GM23338 (cell line): ENCODE data around the gene ZNF451. TPM values are rescaled to one million over a fixed set of nuclear protein-coding genes. Genes with fewer than 3 reads are reported as not detected.
"Not testable (repeated sequence)": the region's sequence is repeated elsewhere in the genome, so short reads cannot be mapped to it uniquely, and the experiment has no call there.

Experiments
- ATAC-seq: fragments of 200-7000 bp; cut with Tn5 transposase; 3 replicates; pipeline ENCODE4 v1.9.1; 2020
- DNase-seq: peaks from one replicate; pipeline ENCODE4 v3.0.0-alpha.2; 2015; ENCODE audit warnings: low spot score
- H2AFZ ChIP-seq: fragments of 200-600 bp; sonication (generic); 2 replicates; pipeline ENCODE4 v1.8.0; 2016; ENCODE audit warnings: antibody characterized with exemption, mild to moderate bottlenecking, moderate library complexity
- H3F3A ChIP-seq: fragments of 200-600 bp; sonication (generic); replicated peaks from 2 replicates; pipeline ENCODE4 v1.8.0; 2017; ENCODE audit warnings: antibody characterized with exemption, mixed run types, low read depth
- H3K27ac ChIP-seq: fragments of 200-600 bp; sonication (generic); 2 replicates; pipeline ENCODE4 v1.6.1; 2016; ENCODE audit warnings: low read depth
- H3K27me3 ChIP-seq: fragments of 200-600 bp; sonication (generic); 2 replicates; pipeline ENCODE4 v1.8.0; 2016; ENCODE audit warnings: mild to moderate bottlenecking, mixed run types, moderate library complexity; ENCODE audit not compliant: insufficient read depth
- H3K36me3 ChIP-seq: fragments of 200-600 bp; sonication (generic); 2 replicates; pipeline ENCODE4 v1.8.0; 2016; ENCODE audit warnings: mild to moderate bottlenecking; ENCODE audit not compliant: insufficient read depth
- H3K4me1 ChIP-seq: fragments of 200-600 bp; sonication (generic); 2 replicates; pipeline ENCODE4 v1.8.0; 2016; ENCODE audit warnings: mild to moderate bottlenecking, moderate library complexity; ENCODE audit not compliant: insufficient read depth
- H3K4me2 ChIP-seq: fragments of 200-600 bp; sonication (generic); 2 replicates; pipeline ENCODE4 v1.7.1; 2017; ENCODE audit warnings: mixed run types
- H3K4me3 ChIP-seq: fragments of 200-600 bp; sonication (generic); 2 replicates; pipeline ENCODE4 v1.6.1; 2016; ENCODE audit warnings: mixed run types
- H3K79me2 ChIP-seq: fragments of 200-600 bp; sonication (generic); replicated peaks from 2 replicates; pipeline ENCODE4 v1.8.0; 2017; ENCODE audit warnings: mild to moderate bottlenecking; ENCODE audit not compliant: insufficient read depth
- H3K9me2 ChIP-seq: fragments of 200-600 bp; sonication (generic); 2 replicates; pipeline ENCODE4 v1.8.0; 2017; ENCODE audit not compliant: insufficient read depth
- H4K20me1 ChIP-seq: fragments of 200-600 bp; sonication (generic); replicated peaks from 2 replicates; pipeline ENCODE4 v1.8.0; 2017; ENCODE audit warnings: mild to moderate bottlenecking; ENCODE audit not compliant: insufficient read depth
- H3K27ac Mint-ChIP-seq: 2 replicates; pipeline ENCODE4 v1.8.0; 2020; ENCODE audit warnings: inconsistent platforms, mild to moderate bottlenecking, moderate library complexity, mixed read lengths
- H3K27me3 Mint-ChIP-seq: 3 replicates; pipeline ENCODE4 v1.8.0; 2022; ENCODE audit warnings: low read depth, mild to moderate bottlenecking, moderate library complexity, mixed read lengths, inconsistent platforms; ENCODE audit not compliant: insufficient read depth, poor library complexity
- H3K36me3 Mint-ChIP-seq: 3 replicates; pipeline ENCODE4 v1.8.0; 2021; ENCODE audit warnings: low read depth, mild to moderate bottlenecking, inconsistent platforms, moderate library complexity, mixed read lengths
- H3K4me1 Mint-ChIP-seq: 3 replicates; pipeline ENCODE4 v1.8.0; 2020; ENCODE audit warnings: mild to moderate bottlenecking, inconsistent platforms, mixed read lengths
- H3K4me3 Mint-ChIP-seq: 3 replicates; pipeline ENCODE4 v1.8.0; 2021; ENCODE audit warnings: moderate library complexity, mild to moderate bottlenecking, inconsistent platforms, mixed read lengths
- H3K9me3 Mint-ChIP-seq: 3 replicates; pipeline ENCODE4 v1.8.0; 2020; ENCODE audit warnings: moderate library complexity, mild to moderate bottlenecking, inconsistent platforms, mixed read lengths
- EZH2 ChIP-seq: fragments of 200-600 bp; sonication (generic); IDR thresholded peaks from one replicate; pipeline ENCODE4 v1.8.0; 2017; ENCODE audit warnings: antibody characterized with exemption, mild to moderate bottlenecking, low read depth; ENCODE audit not compliant: unreplicated experiment
- NANOG ChIP-seq: IDR thresholded peaks from 2 replicates; pipeline ENCODE4 v1.6.1; 2016; ENCODE audit warnings: antibody characterized with exemption, borderline replicate concordance
- POLR2AphosphoS5 ChIP-seq: IDR thresholded peaks from 2 replicates; pipeline ENCODE4 v1.6.1; 2016; ENCODE audit warnings: antibody characterized with exemption, low read depth
- polyA plus RNA-seq: library from polyadenylated mRNA; unstranded; fragments of >200 nt; fragmentation: Nextera tagmentation; extraction: Ambion mirVana; gene quantifications from 2 replicates; pipeline ENCODE4 v1.2.1, GENCODE V29; 2016
- total RNA-seq: library from RNA; depleted of rRNA; stranded (reverse); fragments of >200 nt; shearing (Covaris generic); gene quantifications from 2 replicates; pipeline ENCODE4 v1.2.3, GENCODE V29; 2014
- TF ChIP-seq, protein P1 (sequence below), 2 experiments: fragments of 200-600 bp in 1 of 2; sonication (generic) in 1 of 2; conservative IDR thresholded peaks; 2 replicates each; pipeline versions ENCODE4 v1.5.1 to v1.6.1; 2016 to 2017; ENCODE audit warnings: antibody characterized with exemption in 2 of 2, low read depth in 2 of 2, mild to moderate bottlenecking in 2 of 2, moderate library complexity in 1 of 2
- TF ChIP-seq, protein P2 (sequence below): IDR thresholded peaks from one replicate; pipeline ENCODE4 v1.6.1; 2018; ENCODE audit warnings: antibody characterized with exemption; ENCODE audit not compliant: unreplicated experiment
- TF ChIP-seq, protein P3 (sequence below): IDR thresholded peaks from 2 replicates; pipeline ENCODE4 v1.6.1; 2016; ENCODE audit warnings: antibody characterized with exemption

The ZNF451 gene
- total and polyA plus RNA-seq, 2 experiments from 2014 or later = 44.8 to 54.1 TPM

DNA sequence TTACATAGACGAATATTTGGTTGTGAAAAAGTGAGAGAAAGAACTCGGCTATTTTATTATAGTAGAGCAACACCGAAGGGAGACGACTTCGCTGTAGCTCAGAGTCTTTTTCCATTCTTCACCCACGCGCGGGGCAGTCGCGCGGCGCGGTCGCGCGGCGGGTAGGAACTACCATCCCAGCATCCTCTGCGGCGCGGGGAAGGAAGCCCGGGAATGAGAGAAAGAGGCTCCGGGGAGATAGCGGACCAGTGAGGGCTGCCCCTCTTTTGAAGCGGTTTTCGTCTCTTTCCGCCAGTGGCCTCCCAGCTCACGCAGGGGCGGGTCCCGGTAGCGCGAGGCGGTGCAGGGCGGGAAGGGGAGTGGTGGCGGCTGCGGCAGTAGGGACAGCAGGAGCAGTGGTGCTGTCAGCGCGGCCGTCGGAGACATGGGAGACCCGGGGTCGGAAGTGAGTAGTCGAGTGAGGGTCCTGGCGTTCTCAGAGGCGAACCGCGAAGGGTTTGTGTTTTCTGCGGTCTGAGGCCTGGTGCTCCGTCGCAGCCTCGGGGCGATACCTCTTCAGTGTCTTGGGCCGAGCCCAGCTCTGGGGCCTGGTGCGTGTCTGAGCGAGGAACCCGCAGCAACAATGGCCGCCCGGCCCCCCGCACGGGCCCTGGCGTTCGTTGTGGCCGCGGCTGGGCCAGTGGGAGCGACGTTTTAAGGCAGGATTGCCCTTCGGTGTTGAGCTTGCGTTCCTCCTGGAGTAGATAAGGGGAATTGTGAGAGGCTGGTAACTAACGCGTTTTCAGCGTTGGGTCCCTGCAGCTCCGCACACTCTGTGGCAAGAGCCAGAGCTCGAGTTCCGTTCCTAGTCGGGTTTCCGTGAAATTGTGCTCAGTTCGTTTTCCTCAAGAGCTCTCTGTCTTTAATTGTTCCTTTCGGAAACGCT, 43.4 kb upstream of the ZNF451 start, which contains the start of gene KIAA1586:
Gene KIAA1586, plus strand, starts transcription at position 362 of the 925 bp plus-strand sequence. Its CDS starts 63 bp downstream, at position 425.
- Histone ChIP-seq H3K36me3 (peaks cover 11% of the 10 kb centered on the region; the same call in 1 of the 2 replicates), H2AFZ (peak within 1 kb of the TSS; percentile 97), H3K4me3 (peak within 1 kb of the TSS; percentile 80), H3K4me1 (peaks cover 13% of the 10 kb centered on the region), H3K79me2 (peaks cover 34% of the 10 kb centered on the region), H3K4me2 (peak within 1 kb of the TSS; percentile 90), H3K27ac (peak within 1 kb of the TSS; percentile 62; the same call in 1 of the 2 replicates)
- Mint-ChIP-seq H3K27ac (peak within 1 kb of the TSS; percentile 86), H3K4me3 (peak within 1 kb of the TSS; percentile 89), H3K36me3 (peaks cover 30% of the 10 kb centered on the region), H3K4me1 (peaks cover 14% of the 10 kb centered on the region)
- H3K27me3 ChIP-seq, H4K20me1 ChIP-seq, H3K9me2 ChIP-seq, H3K9me3 Mint-ChIP-seq, H3F3A ChIP-seq, H3K27me3 Mint-ChIP-seq: not testable (repeated sequence)
- ATAC-seq (peak; percentile 96), DNase-seq (peak; percentile 88)
- peak; percentile 71 for TF ChIP-seq POLR2AphosphoS5

DNA sequence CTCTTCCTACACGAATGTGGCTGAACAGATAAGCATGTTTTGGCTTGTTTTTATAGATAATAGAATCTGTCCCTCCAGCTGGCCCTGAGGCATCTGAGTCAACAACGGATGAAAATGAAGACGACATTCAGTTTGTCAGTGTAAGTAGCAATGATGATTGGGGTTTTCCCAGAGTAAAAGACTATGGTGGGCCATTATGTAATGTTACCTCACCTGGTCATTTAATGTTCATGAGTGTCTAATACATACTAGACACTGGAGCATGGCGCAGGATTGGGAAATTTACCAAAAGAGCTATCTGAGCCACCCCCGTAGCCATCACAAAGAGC, 42.8 kb upstream of the ZNF451 start:
- not testable (repeated sequence) for H3F3A ChIP-seq, H3K27me3 ChIP-seq, H3K27ac ChIP-seq, DNase-seq, H3K9me3 Mint-ChIP-seq, H3K4me2 ChIP-seq, H3K27ac Mint-ChIP-seq, H3K4me3 Mint-ChIP-seq, ATAC-seq, H3K9me2 ChIP-seq, H3K27me3 Mint-ChIP-seq, H3K4me3 ChIP-seq, H4K20me1 ChIP-seq, H2AFZ ChIP-seq
- Mint-ChIP-seq H3K4me1 (peaks cover 14% of the 10 kb centered on the region), H3K36me3 (peaks cover 33% of the 10 kb centered on the region)
- H3K36me3 ChIP-seq = peaks cover 11% of the 10 kb centered on the region; the same call in 1 of the 2 replicates
- H3K4me1 ChIP-seq = peaks cover 13% of the 10 kb centered on the region
- peaks cover 34% of the 10 kb centered on the region for H3K79me2 ChIP-seq

DNA sequence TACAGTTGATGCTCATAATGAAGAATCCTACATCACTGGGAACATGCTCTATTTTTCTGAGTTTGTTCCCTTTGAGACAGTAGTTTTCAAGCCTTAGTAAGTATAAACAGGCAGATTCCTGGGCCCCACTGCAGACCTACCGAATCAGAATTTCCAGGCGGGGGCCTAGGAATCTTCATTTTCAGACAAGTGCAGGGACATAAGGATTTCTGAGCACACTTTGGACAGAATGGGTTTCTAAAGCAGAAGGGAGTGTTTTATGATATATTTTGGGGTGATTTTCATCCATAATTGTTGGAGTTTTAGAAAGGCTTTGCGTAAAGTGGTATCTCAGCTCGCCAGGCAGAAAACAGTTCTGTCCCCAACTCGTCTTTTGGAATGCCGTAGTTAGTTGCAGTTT, 42.1 kb upstream of the ZNF451 start:
- peaks cover 14% of the 10 kb centered on the region for H3K4me1 Mint-ChIP-seq
- H2AFZ ChIP-seq, ATAC-seq, H3K9me2 ChIP-seq, H3K27me3 ChIP-seq, DNase-seq, H3F3A ChIP-seq, H4K20me1 ChIP-seq, H3K9me3 Mint-ChIP-seq, H3K27ac ChIP-seq, H3K27me3 Mint-ChIP-seq, H3K27ac Mint-ChIP-seq: not testable (repeated sequence)
- H3K4me3 Mint-ChIP-seq = peak overlapping the region; percentile 63
- peaks cover 34% of the 10 kb centered on the region for H3K79me2 ChIP-seq
- H3K36me3 Mint-ChIP-seq = peaks cover 36% of the 10 kb centered on the region
- peaks cover 13% of the 10 kb centered on the region for H3K4me1 ChIP-seq
- peak overlapping the region; percentile 24 for H3K4me3 ChIP-seq
- H3K4me2 ChIP-seq = peak overlapping the region; percentile 69
- H3K36me3 ChIP-seq = peaks cover 15% of the 10 kb centered on the region; the same call in 1 of the 2 replicates

DNA sequence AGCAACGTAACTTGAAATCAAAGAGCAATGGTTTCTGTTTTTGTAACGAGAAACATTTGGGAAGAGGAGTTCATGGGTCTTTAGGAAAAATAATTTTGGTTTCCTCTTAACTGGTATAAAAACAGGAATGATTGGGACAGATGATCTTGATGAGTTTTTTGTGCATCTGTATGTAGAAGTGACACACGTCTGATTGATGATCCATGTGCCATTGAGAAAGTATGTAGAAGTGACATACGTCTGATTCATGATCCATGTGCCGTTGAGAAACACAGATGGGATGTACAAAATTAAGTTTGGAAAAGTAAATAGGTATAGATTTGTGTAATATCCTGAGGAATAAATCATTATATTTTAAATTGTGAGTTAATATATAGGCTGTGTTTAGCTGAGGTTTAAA, 41.4 kb upstream of the ZNF451 start:
- Mint-ChIP-seq H3K36me3 (peaks cover 42% of the 10 kb centered on the region), H3K4me3 (peak overlapping the region; percentile 63; the same call in 2 of the 3 replicates), H3K27ac (no peak overlapping the region), H3K4me1 (peaks cover 14% of the 10 kb centered on the region), H3K9me3 (no peaks in the 10 kb centered on the region), H3K27me3 (peaks cover 3% of the 10 kb centered on the region)
- Histone ChIP-seq H3K4me3 (peak overlapping the region; percentile 24; the same call in 1 of the 2 replicates), H2AFZ (no peak overlapping the region), H3K4me2 (peak overlapping the region; percentile 69), H3K27ac (no peak overlapping the region), H4K20me1 (no peaks in the 10 kb centered on the region), H3K9me2 (no peaks in the 10 kb centered on the region), H3K36me3 (peaks cover 19% of the 10 kb centered on the region; the same call in 1 of the 2 replicates), H3K4me1 (peaks cover 13% of the 10 kb centered on the region), H3K27me3 (no peaks in the 10 kb centered on the region; the same call in 1 of the 2 replicates), H3F3A (no peaks in the 10 kb centered on the region), H3K79me2 (peaks cover 34% of the 10 kb centered on the region)
- DNase-seq (no peak), ATAC-seq (no peak)
- TF ChIP-seq EZH2 = no peak
- no peak for TF ChIP-seq NANOG
- TF ChIP-seq, protein P1, sequence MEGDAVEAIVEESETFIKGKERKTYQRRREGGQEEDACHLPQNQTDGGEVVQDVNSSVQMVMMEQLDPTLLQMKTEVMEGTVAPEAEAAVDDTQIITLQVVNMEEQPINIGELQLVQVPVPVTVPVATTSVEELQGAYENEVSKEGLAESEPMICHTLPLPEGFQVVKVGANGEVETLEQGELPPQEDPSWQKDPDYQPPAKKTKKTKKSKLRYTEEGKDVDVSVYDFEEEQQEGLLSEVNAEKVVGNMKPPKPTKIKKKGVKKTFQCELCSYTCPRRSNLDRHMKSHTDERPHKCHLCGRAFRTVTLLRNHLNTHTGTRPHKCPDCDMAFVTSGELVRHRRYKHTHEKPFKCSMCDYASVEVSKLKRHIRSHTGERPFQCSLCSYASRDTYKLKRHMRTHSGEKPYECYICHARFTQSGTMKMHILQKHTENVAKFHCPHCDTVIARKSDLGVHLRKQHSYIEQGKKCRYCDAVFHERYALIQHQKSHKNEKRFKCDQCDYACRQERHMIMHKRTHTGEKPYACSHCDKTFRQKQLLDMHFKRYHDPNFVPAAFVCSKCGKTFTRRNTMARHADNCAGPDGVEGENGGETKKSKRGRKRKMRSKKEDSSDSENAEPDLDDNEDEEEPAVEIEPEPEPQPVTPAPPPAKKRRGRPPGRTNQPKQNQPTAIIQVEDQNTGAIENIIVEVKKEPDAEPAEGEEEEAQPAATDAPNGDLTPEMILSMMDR (conservative IDR thresholded peaks at IDR 0.05; ENCODE audit: low read depth in 2 of 2) = no peak
- TF ChIP-seq, protein P2, sequence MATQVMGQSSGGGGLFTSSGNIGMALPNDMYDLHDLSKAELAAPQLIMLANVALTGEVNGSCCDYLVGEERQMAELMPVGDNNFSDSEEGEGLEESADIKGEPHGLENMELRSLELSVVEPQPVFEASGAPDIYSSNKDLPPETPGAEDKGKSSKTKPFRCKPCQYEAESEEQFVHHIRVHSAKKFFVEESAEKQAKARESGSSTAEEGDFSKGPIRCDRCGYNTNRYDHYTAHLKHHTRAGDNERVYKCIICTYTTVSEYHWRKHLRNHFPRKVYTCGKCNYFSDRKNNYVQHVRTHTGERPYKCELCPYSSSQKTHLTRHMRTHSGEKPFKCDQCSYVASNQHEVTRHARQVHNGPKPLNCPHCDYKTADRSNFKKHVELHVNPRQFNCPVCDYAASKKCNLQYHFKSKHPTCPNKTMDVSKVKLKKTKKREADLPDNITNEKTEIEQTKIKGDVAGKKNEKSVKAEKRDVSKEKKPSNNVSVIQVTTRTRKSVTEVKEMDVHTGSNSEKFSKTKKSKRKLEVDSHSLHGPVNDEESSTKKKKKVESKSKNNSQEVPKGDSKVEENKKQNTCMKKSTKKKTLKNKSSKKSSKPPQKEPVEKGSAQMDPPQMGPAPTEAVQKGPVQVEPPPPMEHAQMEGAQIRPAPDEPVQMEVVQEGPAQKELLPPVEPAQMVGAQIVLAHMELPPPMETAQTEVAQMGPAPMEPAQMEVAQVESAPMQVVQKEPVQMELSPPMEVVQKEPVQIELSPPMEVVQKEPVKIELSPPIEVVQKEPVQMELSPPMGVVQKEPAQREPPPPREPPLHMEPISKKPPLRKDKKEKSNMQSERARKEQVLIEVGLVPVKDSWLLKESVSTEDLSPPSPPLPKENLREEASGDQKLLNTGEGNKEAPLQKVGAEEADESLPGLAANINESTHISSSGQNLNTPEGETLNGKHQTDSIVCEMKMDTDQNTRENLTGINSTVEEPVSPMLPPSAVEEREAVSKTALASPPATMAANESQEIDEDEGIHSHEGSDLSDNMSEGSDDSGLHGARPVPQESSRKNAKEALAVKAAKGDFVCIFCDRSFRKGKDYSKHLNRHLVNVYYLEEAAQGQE = no peak
- TF ChIP-seq, protein P3, sequence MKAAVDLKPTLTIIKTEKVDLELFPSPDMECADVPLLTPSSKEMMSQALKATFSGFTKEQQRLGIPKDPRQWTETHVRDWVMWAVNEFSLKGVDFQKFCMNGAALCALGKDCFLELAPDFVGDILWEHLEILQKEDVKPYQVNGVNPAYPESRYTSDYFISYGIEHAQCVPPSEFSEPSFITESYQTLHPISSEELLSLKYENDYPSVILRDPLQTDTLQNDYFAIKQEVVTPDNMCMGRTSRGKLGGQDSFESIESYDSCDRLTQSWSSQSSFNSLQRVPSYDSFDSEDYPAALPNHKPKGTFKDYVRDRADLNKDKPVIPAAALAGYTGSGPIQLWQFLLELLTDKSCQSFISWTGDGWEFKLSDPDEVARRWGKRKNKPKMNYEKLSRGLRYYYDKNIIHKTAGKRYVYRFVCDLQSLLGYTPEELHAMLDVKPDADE = no peak
